ENCODE data around the gene HSD17B1.

HSD17B1 gene

GRCh38 chr17:42577532-42578281 lies 25.0 kb downstream of the HSD17B1 start, which contains the start of gene PSMC3IP:
Gene PSMC3IP (minus strand): TSS chr17:42577729. CDS start chr17:42577686, 43 bp downstream.
- peak; percentile 96 to 97 for DNase-seq
- peaks cover 0 to 21% (median 19%) of the 10 kb centered on the region in 4 donors for H3K4me1 ChIP-seq
- no peaks in the 10 kb centered on the region for H3K27me3 ChIP-seq
- peak within 1 kb of the TSS; percentile 57 to 61 for H3K4me3 ChIP-seq
- H3K9me3 ChIP-seq: no peaks in the 10 kb centered on the region
- intact Hi-C loops (cut with DNase I; ENCODE audit: low total_unique reads): loop anchor here (1.0 kb wide), 1 partner anchor 106 kb away; no protein-coding TSS in a partner anchor
- peak within 1 kb of the TSS; percentile 78 to 89 for H3K27ac ChIP-seq
- peak; percentile 18 to 54 for TF ChIP-seq CTCF (IDR thresholded peaks at IDR 0.05)
- peaks cover 34 to 62% (median 46%) of the 10 kb centered on the region in 3 donors for H3K36me3 ChIP-seq

GRCh38 chr17:42578282-42578869 lies 25.7 kb downstream of the HSD17B1 start:
- Histone ChIP-seq H3K27me3 (no peaks in the 10 kb centered on the region), H3K9me3 (no peaks in the 10 kb centered on the region), H3K4me3 (peak overlapping the region; percentile 57 to 61), H3K4me1 (peaks cover 0 to 21% (median 19%) of the 10 kb centered on the region in 4 donors), H3K36me3 (peaks cover 34 to 62% (median 46%) of the 10 kb centered on the region in 3 donors), H3K27ac (peak overlapping the region; percentile 78 to 89)
- intact Hi-C loops (cut with DNase I; ENCODE audit: low total_unique reads): loop anchor here (1.0 kb wide), 1 partner anchor 105 kb away; no protein-coding TSS in a partner anchor
- peak in 1 of 2 donors; percentile 69 for DNase-seq
- TF ChIP-seq CTCF (IDR thresholded peaks at IDR 0.05): peak; percentile 71 to 73

GRCh38 chr17:42579794-42580551 lies 27.2 kb downstream of the HSD17B1 start:
- Histone ChIP-seq H3K9me3 (no peaks in the 10 kb centered on the region), H3K4me1 (peaks cover 0 to 21% (median 19%) of the 10 kb centered on the region in 4 donors), H3K4me3 (no peak overlapping the region), H3K27me3 (no peaks in the 10 kb centered on the region), H3K36me3 (peaks cover 40 to 62% (median 53%) of the 10 kb centered on the region in 3 donors), H3K27ac (no peak overlapping the region)
- TF ChIP-seq CTCF (IDR thresholded peaks at IDR 0.05): no peak
- DNase-seq: no peak
- intact Hi-C loops (cut with DNase I; ENCODE audit: low total_unique reads): loop anchor here (10.0 kb wide), 1 partner anchor 185 kb away; the partner anchor contains the start of gene RAMP2

GRCh38 chr17:42581744-42582270 lies 29.1 kb downstream of the HSD17B1 start:
- H3K36me3 ChIP-seq: peaks cover 55 to 74% (median 71%) of the 10 kb centered on the region in 3 donors
- H3K4me1 ChIP-seq: peaks cover 0 to 30% (median 21%) of the 10 kb centered on the region in 4 donors
- DNase-seq: no peak
- H3K27ac ChIP-seq: no peak overlapping the region
- no peak overlapping the region for H3K4me3 ChIP-seq
- no peaks in the 10 kb centered on the region for H3K27me3 ChIP-seq
- intact Hi-C loops (cut with DNase I; ENCODE audit: low total_unique reads): loop anchor here (10.0 kb wide), 1 partner anchor 183 kb away; the partner anchor contains the start of gene RAMP2
- no peaks in the 10 kb centered on the region for H3K9me3 ChIP-seq
- TF ChIP-seq CTCF (IDR thresholded peaks at IDR 0.05): no peak

DNA sequence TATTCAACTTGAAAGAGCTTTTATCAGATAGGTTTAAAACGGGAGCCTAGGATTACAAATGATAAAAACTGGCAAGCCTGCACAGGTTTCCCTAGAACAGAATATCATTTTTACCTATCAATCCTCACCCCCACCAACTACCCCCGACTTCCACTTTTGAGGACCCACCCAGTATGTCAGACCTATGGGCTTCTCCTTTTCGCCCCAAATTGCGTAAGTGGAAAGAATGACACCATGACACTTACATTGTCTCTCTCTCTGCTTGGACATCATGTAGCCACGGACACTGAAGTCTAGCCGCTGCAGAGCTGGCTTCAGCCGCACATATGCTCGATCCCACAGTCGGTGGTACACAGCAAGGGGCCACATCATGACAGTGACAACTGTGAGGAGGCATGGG lies 32.2 kb downstream of the HSD17B1 start:
- Histone ChIP-seq H3K27me3 (no peaks in the 10 kb centered on the region), H3K9me3 (no peaks in the 10 kb centered on the region), H3K4me1 (peaks cover 0 to 13% (median 5%) of the 10 kb centered on the region in 4 donors), H3K4me3 (no peak overlapping the region), H3K27ac (no peak overlapping the region), H3K36me3 (peaks cover 73 to 100% (median 99%) of the 10 kb centered on the region in 3 donors)
- TF ChIP-seq CTCF (IDR thresholded peaks at IDR 0.05): no peak
- no peak for DNase-seq
- intact Hi-C loops (cut with DNase I; ENCODE audit: low total_unique reads): loop anchor here (10.0 kb wide), 1 partner anchor 180 kb away; the partner anchor contains the start of gene RAMP2

Measured in tibial artery (tissue), 4 donors.